ENCODE data around the gene SYNE2.

SYNE2 gene

DNA sequence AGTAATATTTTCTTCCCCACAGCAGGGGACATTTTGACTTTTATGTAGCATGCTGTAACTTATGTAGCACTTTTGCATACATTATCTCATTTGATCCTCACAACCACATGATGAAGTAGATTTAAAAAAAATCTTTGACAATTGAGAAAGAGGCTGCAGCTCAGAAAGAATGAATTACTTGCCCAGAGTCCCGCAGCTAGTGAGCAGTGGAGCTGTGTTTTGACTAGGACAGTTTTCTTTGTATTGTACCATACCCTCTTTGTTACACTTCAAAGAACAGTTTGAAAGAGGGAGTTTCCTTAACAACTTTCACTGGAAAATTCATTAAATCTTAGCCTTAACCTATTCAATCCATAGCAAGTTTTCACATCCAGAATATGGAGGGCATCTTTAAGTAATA, 58.6 kb downstream of the SYNE2 start:
- no peak for DNase-seq (ENCODE audit: low spot score)
- H3K27ac ChIP-seq = no peak overlapping the region
- TF ChIP-seq CTCF (IDR thresholded peaks at IDR 0.05) = no peak
- H3K4me3 ChIP-seq = no peak overlapping the region

DNA sequence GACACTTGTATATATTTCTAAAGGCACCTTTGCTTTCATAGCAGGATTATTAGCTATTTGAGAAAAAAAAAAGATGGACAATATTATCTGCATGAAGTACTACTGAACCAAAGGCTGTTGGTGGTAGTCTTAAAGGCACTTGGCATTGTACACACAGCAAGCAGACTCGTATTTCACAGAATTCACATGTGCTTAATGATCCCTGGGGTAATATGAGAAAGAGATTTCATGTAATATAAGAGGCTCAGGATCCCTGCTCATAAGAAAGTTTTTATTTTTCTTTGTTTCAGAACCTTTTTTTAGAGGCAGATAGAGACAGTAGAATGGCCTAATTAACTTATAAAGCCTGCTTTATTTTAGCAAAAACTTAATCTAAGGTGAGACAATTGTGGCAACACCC, 59.5 kb downstream of the SYNE2 start:
- no peak overlapping the region for H3K27ac ChIP-seq
- no peak for TF ChIP-seq CTCF (IDR thresholded peaks at IDR 0.05)
- no peak overlapping the region for H3K4me3 ChIP-seq
- no peak for DNase-seq (ENCODE audit: low spot score)

- no peak overlapping the region for H3K27ac ChIP-seq
- no peak for TF ChIP-seq CTCF (IDR thresholded peaks at IDR 0.05)
- H3K4me3 ChIP-seq = no peak overlapping the region
- DNase-seq (ENCODE audit: low spot score) = no peak
Observed at GRCh38 chr14:63918411-63918810, 65.6 kb downstream of the SYNE2 start.

DNA sequence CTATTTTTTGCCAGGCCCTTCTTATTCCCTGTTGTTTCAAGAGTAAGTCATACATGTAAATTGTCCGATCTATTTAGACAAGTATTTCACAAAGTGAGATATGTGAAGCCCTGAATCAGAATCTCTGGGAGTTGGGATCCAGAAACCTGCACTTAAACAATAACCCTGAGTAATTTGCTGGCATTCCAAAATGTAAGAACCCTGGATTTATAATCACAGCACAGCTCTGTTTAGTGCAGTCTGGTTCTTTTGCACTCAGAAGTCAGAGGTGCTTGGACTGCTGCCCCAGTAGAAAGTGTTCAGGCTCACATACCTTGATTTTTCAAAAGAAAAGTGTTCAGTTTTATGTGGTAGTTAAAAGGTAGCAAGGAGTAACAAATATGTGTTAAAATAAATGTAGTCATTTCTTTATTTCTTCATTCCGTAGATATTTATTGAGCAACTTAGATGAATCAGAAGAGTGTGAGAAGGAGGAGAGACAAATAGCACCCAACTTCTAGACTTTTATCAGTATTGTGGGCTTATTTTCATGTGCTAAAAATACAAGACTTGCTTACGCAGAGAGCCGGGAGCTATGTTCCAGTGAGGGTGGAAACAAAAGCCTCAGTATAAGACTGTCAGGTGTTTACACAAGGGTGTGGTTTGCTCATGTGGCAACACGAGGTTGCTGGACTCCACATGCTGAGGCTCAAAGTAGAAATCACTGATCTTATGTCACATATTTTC, 70.1 kb downstream of the SYNE2 start:
- DNase-seq (ENCODE audit: low spot score) = no peak
- H3K4me3 ChIP-seq = no peak overlapping the region
- peak overlapping the region; percentile 52 to 62 for H3K27ac ChIP-seq
- TF ChIP-seq CTCF (IDR thresholded peaks at IDR 0.05) = no peak

GRCh38 chr14:63923422-63923752, 70.6 kb downstream of the SYNE2 start:
- peak overlapping the region; percentile 52 to 62 for H3K27ac ChIP-seq
- DNase-seq (ENCODE audit: low spot score) = no peak
- TF ChIP-seq CTCF (IDR thresholded peaks at IDR 0.05) = no peak

GRCh38 chr14:63924375-63924774, 71.6 kb downstream of the SYNE2 start:
- no peak overlapping the region for H3K4me3 ChIP-seq
- H3K27ac ChIP-seq = no peak overlapping the region
- no peak for TF ChIP-seq CTCF (IDR thresholded peaks at IDR 0.05)
- DNase-seq (ENCODE audit: low spot score) = no peak

More at GRCh38 chr14:63923422-63923752, 70.6 kb downstream of the SYNE2 start:
- no peak overlapping the region for H3K4me3 ChIP-seq

- no peak overlapping the region for H3K27ac ChIP-seq
- no peak overlapping the region for H3K4me3 ChIP-seq
- no peak for TF ChIP-seq CTCF (IDR thresholded peaks at IDR 0.05)
- DNase-seq (ENCODE audit: low spot score) = no peak
Observed at GRCh38 chr14:63926641-63927040, 73.8 kb downstream of the SYNE2 start.

Data from coronary artery (tissue), 2 donors.